GM19397 (cell line): ENCODE data around the gene CHST8.

Experiments
- ATAC-seq: cut with Tn5 transposase; IDR thresholded peaks from one replicate; pipeline ENCODE4 v1.9.1; 2021; ENCODE audit warnings: mild to moderate bottlenecking, moderate library complexity; ENCODE audit not compliant: unreplicated experiment

The CHST8 gene

DNA sequence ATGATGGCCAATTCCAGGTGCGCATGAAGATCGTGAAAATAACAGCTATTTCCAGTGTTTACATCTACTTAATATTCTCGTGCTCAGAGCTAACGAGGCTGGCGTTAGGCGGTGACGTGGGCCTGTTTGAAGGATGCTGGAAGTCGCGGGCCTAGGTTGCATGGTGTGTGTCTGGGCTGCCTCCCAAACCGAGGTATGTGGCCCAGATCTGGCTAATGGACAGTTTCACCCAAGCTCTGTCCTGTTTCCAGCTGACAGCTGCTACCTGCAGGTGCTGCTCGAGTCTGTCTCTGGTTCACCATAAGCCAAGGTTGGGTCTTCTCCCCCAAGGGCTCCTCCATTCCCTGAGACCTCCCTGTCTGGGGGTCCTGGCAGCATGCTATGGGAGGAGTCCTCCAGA lies 134.4 kb downstream of the CHST8 start:
- no peak for ATAC-seq

DNA sequence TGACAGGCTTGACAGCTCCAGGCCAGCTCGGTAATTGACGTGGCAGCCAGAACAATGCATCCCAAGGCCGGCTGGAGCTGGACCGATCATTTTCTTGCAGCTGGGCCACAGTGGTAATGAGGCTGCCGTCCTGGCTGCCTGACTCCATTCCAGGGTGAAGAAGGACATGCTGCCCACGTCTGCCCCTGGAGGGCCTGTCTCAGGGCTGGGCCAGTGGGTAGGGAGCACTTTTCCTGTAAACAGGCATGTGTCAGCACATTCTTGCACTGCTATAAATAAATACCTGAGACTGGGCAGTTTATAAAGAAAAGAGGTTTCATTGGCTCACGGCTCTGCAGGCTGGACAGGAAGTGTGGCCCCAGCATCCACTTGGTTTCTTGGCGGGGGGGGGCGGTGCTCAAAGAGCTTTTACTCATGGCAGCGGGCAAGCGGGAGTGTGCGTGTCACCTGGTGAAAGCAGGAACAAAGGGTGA lies 136.8 kb downstream of the CHST8 start:
- no peak for ATAC-seq

DNA sequence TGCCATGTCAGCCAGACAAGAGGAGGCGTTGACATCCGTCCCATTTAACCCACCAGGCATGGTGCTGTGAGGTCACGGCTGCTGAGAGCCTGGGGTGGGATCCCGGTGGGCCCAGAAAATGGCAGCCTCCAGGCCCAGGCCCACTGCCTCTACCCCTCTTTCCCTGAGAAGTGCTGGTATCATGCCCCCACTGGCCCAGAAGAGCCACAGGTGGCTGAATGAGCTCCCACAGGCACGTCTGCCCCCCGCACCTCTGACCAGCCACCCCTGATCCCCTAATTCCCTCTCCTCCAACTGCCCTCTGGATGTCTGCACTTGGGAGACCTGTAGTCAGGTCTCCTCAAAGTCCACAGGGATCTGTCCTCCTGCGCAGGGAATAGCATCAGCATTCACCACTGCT lies 137.6 kb downstream of the CHST8 start:
- ATAC-seq: no peak

DNA sequence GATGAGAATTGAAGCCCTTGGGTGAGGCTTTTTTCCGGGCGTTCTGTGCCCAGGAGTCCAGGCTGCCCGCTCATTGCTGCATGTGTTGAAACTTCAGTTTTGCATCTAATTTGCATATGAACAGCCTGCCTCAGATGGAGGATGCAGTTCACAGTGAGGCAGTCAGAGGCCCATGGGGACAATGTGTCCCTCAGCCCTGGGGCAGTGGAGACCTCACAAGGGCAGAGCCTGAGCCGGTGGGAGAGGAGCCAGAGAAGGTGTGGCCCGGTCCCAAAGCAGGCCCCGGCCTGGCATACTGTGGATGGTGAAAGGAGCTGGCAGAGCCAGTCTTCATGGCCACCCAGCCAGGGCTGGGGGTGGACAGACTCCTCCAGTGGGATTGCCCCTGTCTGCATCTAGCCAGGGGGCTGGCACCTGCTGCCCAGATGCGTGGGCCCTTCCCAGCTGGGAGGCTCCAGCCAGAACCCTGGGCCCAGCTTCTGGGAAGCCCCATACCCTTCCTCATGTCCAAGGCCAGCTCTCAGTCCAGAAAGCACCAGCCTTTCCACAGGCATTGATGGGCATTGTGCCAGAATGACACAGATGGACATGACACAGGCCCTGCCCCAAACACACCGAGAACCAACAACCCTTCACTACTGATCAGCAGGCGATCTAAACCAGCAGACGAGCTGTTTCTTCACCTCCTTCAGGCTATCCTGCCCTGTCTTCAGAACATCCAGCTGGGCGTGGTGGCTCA lies 142.0 kb downstream of the CHST8 start:
- ATAC-seq: no peak

DNA sequence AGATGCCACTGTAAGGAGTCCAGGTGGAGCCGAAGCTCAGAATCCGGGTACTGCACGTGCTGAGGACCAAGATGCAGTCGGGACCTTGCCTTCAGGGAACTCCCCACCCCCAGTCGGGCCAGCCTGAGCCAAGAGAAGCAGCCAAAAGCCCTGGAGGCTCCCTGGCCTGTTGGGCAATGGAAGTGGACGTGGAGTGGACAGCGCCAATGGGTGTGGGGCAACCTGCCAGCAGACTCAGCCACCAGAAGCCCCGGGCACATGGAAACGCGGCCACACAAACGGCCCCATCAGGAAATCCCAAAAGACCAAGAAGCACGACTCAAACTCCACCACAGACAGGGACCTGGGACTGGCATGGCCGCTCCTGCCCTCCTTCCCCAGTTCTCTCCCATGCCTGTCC lies 144.9 kb downstream of the CHST8 start:
- no peak for ATAC-seq

DNA sequence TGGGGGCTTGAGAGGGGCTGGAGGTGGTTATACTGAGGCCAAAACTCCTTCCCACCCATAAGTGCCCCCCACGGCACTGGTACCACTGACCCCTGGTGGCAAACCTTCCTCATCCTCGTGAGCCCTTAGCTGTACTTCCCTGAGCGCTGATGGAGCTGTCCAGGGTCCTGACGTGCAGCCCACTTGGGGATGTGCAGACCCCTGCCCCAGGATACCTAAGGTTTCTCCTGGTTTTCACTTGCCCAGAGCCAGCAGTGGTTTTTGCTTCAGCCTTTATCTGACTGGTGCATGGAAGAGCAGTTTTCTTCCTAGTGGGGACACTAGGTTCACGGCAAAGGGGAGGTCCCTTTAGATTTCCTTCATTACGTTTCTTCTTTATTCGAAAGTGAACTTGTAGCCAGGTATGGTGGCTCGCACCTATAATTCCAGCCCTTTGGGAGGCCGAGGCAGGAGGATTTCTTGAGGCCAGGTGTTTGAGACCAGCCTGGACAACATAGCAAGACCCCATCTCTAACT lies 146.2 kb downstream of the CHST8 start:
- no peak for ATAC-seq

DNA sequence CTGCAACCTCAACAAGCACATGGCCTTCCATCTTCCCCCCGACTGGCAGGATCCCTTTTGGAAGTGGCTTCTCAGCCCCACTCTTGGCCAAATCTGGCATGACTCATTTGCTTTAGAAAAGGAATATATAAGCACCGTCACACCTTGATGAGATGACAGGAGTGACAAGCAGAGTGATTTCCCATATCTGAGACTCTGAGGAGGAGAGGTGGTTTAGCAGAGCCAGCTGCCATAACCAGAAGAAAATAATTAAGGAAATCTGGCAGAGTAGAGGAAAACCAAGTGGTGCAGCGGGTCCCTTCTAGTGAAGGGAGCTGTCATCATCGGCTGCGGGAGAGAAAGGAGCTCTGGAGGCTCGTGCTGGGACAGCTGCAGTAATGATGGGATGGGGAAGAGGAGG lies 147.5 kb downstream of the CHST8 start:
- no peak for ATAC-seq

DNA sequence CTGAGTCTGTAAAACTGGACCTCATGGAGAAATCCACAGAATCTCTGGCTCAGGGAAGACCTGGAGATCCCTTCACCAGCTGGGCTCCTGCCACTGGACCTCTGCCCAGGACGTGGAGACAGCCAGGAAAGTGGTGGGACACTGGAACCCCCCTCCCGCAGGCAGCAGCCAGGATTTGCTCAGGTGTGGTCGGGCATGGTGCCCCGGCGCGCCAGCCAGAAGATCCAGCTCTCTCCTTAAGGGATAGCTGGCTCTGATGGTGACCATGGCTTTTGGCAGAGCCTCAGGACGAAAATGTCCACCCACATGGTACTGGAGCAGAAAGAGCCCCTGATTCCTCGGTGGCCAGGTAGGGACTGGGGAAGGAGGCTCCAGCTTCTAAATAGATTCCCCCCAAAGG lies 148.4 kb downstream of the CHST8 start:
- no peak for ATAC-seq

DNA sequence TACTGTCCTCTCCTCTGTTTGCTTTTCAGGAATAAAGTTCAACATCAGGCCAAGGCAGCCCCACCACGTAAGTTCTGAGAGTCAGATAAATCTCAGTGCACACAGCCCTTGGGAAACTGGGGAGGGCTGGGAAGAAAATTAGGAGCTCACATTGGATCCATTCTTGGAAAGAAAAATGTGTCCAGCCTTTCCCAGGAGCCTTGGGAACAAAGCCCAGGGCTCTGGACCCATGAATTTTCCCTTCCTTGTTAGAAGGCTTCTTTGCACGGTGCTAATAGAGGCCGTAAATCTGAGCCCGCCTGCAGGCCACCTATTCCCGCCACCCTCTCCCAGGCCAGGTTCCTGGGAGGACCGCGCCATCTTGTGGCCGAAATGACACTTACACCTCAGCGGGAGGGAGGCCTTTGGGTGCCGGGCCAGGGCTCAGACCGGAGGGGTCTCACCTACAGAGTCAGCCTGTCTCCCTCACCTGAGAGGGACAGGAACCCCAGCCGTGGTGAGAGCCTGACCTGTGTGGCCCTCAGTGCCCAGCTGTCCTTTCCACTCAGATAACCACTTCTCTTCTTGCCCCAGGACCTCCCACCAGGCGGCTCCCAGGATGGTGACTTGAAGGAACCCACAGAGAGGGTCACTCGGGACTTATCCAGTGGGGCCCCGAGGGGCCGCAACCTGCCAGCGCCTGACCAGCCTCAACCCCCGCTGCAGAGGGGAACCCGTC lies 149.8 kb downstream of the CHST8 start:
- no peak for ATAC-seq

DNA sequence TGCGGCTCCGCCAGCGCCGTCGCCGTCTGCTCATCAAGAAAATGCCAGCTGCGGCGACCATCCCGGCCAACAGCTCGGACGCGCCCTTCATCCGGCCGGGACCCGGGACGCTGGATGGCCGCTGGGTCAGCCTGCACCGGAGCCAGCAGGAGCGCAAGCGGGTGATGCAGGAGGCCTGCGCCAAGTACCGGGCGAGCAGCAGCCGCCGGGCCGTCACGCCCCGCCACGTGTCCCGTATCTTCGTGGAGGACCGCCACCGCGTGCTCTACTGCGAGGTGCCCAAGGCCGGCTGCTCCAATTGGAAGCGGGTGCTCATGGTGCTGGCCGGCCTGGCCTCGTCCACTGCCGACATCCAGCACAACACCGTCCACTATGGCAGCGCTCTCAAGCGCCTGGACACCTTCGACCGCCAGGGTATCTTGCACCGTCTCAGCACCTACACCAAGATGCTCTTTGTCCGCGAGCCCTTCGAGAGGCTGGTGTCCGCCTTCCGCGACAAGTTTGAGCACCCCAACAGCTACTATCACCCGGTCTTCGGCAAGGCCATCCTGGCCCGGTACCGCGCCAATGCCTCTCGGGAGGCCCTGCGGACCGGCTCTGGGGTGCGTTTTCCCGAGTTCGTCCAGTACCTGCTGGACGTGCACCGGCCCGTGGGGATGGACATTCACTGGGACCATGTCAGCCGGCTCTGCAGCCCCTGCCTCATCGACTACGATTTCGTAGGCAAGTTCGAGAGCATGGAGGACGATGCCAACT lies 150.5 kb downstream of the CHST8 start:
- ATAC-seq: no peak

DNA sequence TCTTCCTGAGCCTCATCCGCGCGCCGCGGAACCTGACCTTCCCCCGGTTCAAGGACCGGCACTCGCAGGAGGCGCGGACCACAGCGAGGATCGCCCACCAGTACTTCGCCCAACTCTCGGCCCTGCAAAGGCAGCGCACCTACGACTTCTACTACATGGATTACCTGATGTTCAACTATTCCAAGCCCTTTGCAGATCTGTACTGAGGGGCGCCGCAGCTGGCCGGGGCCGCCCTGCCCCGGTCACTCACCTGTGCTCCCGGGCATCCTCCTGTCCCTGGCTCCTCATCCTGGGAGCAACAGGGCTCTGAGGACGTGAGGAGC lies 151.1 kb downstream of the CHST8 start:
- ATAC-seq: no peak

DNA sequence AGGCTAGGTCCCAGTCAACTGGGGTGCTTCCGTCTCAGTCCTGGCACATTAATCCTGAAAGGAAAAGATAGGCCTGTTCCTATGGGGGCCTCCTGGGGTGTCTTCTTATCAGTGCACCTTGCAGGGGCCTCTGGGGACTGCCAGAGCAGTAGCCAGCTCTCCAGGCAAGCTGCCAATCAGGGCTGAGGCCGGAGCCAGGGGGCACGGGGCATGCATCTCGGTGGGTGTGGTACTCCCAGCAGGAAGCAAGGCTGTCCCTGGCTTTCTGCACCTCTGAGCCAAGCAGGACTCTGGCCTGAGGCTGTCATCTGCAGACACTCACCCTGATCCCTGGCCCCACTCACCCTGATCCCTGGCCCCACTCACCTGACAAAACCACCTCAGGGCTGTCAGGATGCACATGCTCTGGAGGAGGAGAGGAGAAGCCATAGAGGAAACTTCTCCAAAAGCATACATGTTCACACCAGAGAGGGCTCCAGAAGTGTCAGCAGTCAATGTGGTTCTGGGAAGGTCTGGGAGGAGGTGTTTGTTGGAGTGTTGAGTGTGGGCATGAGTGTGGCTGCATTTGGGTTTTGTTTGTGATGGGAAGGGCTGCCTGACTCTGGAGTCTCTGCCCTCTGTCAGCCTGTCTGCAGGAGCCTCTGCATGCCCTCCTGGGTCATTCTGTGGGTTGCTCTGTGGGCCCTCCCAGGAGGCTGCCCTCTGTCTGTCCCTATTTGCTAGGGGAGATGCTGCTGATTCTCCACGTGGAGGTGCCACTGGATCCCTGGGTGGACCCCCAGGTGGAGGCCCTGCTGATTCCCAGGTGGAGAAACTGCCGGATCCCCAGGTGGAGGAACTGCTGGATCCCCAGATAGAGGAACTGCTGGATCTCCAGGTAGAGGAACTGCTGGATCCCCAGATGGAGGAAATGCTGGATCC lies 152.2 kb downstream of the CHST8 start:
- no peak for ATAC-seq

DNA sequence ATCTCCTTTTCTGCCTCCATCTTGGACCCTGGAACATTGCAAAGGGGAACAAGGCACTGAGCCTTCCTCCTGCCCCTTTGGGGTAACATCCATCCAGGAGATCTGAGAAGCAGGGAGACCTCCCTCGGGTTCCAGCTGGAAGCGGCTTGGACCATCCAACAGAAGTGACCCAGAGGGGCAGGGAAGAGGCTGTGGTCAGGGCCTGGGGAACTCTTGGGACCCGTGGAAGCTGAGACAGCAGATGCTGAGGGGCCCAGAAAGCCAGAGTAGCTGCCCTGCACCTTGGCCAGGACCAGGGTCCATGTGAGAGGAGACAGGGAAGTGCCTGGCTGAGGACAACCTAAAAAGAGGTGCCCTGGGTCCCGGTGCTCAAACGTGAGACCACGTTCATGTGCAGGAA lies 153.0 kb downstream of the CHST8 start:
- no peak for ATAC-seq

DNA sequence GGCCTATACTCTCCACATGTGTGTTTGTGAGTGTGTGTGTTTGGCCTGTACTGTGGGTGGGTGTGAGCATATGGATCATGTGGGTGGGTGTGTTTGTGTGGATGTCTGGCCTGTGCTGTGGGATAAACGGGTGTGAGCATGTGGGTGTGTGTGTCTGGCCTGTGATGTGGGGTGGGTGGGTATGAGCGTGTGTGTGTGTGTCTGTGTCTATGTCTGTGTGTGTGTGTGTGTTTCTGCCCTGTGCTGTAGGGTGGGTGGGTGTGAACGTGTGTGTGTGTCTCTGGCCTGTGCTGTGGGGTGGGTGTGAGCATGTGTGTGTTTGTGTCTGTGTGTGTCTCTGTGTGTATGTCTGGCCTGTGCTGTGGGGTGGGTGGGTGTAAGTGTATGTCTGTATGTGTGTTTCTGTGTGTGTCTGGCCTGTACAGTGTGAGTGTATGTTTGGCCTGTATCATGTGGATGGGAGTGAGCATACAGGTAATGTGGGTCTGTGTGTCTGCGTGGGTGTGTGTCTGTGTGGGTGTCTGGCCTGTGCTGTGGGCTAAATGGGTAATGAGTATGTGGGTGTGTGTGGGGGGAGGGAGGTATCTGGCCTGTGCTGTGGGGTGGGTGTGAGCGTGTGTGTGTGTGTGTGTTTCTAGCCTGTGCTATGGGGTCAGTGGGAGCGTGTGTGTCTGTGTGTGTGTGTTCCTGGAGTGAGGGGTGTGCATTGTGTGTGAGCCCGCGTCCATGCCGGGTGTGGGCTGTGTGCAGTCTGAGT lies 154.2 kb downstream of the CHST8 start:
- no peak for ATAC-seq

DNA sequence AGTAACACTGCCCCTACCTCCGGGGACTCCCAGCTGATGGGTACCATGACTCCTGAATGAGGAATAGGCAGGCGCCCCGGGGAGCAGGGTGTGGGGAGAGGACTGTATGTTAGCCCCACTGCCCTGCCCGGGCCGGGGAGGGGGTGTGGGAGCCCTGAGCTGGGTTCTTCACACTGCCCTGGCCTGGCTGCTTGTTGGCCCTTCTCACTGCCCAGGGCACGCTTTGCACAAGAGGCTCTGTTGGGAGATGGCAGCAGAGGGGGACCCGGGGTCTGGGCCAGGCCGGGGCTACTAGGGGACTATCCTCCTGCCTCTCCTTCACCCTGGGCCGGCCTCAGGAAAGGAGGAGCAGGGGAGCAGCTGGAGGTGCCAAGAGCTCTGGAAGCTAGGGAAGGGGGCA lies 155.6 kb downstream of the CHST8 start:
- ATAC-seq: no peak

DNA sequence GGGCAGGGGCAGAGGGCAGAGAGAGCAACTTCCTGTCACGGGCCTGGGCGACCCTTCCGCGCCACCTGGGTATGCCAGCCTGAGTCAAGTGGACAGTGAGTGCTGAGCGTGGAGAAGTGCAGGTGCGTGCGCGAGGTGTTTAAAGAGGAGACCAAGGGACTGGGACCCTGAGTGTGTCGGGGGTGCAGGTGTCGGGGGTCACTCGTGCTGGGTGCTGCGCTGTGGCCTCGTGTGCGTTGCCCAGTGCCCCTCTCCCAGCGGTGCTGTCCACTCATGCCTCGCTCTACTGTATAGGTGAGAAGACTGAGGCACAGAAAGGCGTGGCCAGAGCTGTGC lies 156.0 kb downstream of the CHST8 start:
- no peak for ATAC-seq

DNA sequence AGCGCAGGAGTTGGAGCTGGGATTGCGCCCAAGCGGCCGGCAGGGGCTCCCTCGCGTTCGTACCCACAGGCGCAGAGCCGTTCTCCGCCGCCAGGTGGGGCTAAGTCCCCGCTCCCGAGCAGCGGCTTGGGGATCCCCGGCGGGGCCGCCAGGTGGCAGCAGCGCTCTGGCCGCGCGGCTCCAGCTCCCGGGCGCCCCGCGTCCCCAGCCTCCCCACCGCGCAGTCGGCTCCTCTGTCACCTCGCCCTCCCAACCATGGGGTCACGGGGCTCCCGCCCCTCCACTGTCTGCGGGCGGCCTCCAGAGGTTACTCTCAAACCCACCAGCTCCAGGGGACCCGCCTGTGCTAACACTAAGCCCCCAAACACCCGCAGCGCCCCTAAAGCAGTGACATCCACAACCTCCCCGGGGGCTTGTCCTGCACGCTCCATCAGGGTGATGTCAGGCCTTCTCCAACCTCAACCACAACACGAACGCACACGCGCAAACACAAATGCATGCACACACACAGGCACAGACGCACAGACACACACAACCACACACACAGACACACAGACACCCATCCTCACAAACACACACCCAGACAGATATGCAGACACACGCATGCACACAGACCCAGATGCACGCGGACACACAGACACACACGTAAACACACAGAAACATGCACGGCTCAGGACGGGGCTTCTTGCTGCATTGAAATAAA lies 156.5 kb downstream of the CHST8 start:
- peak; percentile 85 for ATAC-seq

DNA sequence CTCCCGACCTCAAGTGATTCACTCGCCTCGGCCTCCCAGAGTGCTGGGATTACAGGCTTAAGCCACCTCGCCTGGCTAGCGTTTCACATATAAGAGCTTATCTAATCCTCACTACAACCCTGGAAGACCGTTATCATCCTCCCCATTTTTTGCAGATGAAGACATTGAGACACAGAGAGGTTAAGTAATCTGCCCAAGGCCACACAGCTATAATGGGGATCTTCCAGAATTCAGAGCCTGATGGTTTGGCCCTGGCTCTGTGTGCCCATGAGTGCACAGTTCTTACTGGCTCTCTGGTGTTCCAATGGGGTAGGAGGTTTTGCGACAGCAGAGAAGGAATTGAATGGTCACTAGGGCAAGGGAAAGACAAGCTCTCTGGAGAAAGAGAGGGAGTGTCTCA lies 158.1 kb downstream of the CHST8 start:
- ATAC-seq: no peak

DNA sequence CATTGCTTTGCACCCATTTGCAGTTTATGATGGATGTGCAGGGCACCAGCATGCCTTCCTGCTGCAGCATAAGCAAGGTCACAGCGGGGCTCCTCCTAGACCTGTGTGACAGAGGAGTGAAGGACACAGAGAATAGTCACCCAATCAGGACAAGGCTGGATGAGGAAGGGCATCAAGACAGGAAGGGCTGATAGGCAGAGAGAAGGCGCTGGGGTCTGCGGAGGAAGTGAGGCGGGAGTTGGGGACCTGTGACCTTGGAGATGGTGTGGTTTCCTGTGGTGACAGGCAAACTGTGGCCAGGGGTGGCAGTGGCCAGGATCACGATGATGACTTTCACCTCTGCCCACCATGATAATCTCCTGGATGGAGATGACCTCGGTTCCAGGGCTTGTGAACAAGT lies 158.5 kb downstream of the CHST8 start:
- ATAC-seq: no peak

DNA sequence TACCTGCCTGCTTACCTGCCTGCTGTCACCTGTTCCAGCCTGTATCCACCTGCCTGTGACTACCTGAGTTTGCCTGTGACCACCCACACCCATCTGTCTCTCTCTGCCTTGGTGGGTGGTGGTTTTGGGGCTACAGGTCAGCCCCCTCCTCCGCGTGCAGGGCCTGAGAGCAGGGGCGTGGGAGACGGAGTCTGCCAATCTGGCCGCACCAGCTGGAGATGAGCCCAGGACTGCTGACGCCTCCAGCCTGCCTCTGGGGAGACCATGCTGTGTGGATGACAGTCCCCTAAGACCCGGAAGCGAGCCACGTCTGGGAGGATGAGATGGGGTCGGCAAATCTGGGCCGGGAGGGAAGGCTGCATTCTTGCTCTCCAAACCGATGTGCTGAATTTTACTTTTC lies 159.0 kb downstream of the CHST8 start:
- ATAC-seq: no peak
